AG09309 (cell line): Measurements from ENCODE around the gene PPP1R11.
"Not testable (repeated sequence)": the region's sequence is repeated elsewhere in the genome, so short reads cannot be mapped to it uniquely, and the experiment has no call there.

Source experiments
- DNase-seq: peaks from one replicate; pipeline ENCODE4 v3.0.0-alpha.2; 2010; ENCODE audit warnings: low read depth
- H3K4me3 ChIP-seq: 2 replicates; pipeline ENCODE4 v1.5.1; 2011; ENCODE audit warnings: mild to moderate bottlenecking, low read depth, low read length, moderate library complexity; ENCODE audit not compliant: control insufficient read depth
- CTCF ChIP-seq: IDR thresholded peaks from 2 replicates; pipeline ENCODE4 v1.5.1; 2011; ENCODE audit warnings: mild to moderate bottlenecking, low read depth, low read length, inconsistent platforms; ENCODE audit not compliant: insufficient read depth, control insufficient read depth; ENCODE audit errors: missing control alignments

Gene PPP1R11

GRCh38 chr6:30066577-30067459, at the start of gene PPP1R11:
Gene PPP1R11 (plus strand): TSS chr6:30067198. CDS start chr6:30067411, 213 bp downstream.
- TF ChIP-seq CTCF: no peak
- peak; percentile 94 for DNase-seq
- peak within 1 kb of the TSS; percentile 85 for H3K4me3 ChIP-seq

- no peak for TF ChIP-seq CTCF
- DNase-seq: no peak
- H3K4me3 ChIP-seq: no peak overlapping the region
Measured at GRCh38 chr6:30019819-30020218, 47.2 kb upstream of the PPP1R11 start.

- no peak for TF ChIP-seq CTCF
- DNase-seq: no peak
- H3K4me3 ChIP-seq: no peak overlapping the region
Measured at GRCh38 chr6:30020626-30021025, 46.4 kb upstream of the PPP1R11 start.

GRCh38 chr6:30022189-30022588, 44.8 kb upstream of the PPP1R11 start:
- TF ChIP-seq CTCF: no peak
- no peak overlapping the region for H3K4me3 ChIP-seq
- no peak for DNase-seq

- not testable (repeated sequence) for DNase-seq, H3K4me3 ChIP-seq
Measured at GRCh38 chr6:30022712-30023111, 44.3 kb upstream of the PPP1R11 start.

GRCh38 chr6:30025186-30025585, 41.8 kb upstream of the PPP1R11 start:
- TF ChIP-seq CTCF: no peak
- no peak overlapping the region for H3K4me3 ChIP-seq
- no peak for DNase-seq

- no peak overlapping the region for H3K4me3 ChIP-seq
- DNase-seq: no peak
- TF ChIP-seq CTCF: no peak
Measured at GRCh38 chr6:30029588-30029987, 37.4 kb upstream of the PPP1R11 start.
